Stimulated activated CD4-positive, alpha-beta T cell treated with anti-CD3 and anti-CD28 coated beads, Interleukin-12 subunit alpha, Interleukin-12 subunit beta, amount 100 ng/mL, for 24 hours (primary cell): ENCODE data around the gene SLCO4A1.

Experiments used
- DNase-seq, 2 experiments: peaks; one replicate each; pipeline ENCODE4 v3.0.0-alpha.2; 2020; ENCODE audit warnings: low read depth in 2 of 2

The SLCO4A1 gene

DNA sequence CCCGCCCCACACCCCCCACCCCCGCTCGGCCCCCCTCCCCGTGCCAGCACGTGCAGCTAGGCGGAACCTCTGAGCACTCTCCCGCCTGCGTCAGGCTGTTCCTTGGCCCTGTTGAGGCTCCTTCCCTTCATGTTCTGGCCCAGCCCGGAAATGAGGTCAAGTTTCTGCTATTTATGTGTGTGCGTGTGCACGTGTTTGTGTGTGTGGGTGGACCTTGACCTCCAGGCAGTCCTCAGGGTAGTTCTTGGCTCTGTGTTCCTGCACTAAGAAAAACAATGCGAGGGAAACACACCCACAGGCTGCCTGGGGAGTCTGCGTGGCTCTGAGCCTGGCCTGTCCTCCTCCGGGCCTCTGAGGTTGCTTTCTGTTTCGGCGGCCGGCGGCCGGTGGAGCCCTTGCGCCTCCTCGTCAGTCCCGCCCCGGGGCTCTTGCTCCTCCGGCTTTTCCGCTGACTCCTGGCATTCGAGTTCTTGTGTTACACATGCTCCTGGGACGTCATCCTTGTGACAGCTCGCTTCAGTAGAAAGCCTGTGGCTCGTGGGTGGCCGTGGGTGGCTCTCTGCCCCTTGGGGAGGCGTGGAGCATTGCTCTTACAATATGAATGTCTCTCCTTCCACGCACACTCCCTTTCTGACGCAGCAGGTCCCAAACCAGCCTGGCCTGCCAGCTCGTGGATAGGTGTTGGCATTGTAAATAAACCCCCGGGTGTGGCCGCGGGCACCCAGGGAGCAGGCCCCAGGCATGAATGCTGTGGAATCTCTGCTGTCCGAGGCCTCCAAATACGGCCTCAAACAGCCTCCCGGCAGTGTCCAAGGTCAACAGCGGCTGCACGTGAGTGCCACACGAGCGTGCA lies 10.0 kb downstream of the SLCO4A1 start:
- DNase-seq, result peak in 1 of 2 experiments; percentile 46

DNA sequence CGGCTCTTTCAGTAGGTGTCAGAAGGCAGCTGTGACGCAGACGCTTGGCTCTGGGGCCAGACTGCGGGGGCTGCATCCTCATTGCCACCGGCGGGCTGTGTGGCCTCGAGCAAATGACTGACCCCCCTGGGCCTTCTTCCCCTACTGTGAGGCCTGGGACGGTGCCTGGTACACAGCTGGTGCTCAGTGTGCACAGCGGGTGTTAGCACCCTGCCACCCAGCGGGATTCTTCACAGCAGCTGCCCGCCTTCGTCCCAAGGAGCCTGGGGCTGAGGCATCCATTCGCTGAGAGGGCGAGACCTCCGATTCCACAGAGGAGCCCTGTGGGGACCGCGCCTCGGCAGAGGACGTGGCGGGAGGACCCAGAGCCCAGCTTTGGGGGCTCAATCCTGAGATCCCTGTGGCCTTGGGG lies 10.6 kb downstream of the SLCO4A1 start:
- no peak for DNase-seq

DNA sequence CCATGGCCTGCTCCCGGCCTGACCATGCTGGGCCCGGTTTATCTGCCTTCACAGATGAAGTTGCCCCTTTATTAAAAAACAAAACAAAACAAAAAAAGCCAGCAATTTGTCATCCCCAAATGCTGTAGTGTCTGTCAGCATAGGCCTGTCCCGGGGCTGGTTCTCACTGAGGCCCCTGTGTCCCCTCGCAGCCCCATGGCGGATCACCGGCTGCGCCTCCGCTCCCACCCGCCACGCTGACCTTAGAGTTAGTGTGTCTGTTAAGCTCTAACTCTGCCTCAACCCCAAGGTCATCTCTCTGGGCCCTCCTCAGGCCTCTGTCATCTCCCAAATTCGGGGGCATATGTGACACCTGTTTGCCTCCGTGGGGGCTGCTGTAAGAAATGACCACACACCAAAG lies 11.1 kb downstream of the SLCO4A1 start:
- no peak for DNase-seq

DNA sequence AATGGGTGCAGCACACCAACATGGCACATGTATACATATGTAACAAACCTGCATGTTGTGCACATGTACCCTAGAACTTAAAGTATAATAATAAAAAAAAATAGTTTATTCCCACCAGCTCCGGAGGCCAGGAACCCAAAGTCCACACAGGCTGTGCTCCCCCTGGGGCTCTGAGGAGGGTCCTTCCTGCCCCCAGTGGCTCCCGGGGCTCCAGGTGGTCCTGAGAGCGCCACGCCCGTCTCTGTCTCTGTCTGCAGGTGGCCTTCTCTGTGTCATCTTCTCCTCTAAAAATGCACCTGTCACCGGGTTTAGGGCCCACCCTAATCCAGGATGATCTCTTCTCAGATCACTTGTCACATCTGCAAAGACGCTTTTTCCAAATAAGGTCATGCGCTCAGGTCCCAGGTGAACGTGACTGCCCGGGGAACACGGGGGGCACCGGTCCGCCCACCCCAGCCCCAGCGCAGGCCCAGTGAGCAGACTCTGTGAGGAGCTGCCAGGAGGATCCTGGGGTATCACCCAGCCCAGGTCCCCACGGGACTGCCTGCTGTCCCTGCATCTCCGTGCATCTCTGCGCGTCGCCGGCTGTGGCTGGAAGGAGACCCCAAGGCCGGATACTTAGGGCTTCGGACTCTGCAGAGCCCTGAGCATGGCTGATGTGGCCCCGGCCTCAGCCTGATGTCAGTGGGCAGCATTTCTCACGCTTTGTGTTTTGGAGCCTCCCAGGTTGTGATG lies 11.8 kb downstream of the SLCO4A1 start:
- no peak for DNase-seq

DNA sequence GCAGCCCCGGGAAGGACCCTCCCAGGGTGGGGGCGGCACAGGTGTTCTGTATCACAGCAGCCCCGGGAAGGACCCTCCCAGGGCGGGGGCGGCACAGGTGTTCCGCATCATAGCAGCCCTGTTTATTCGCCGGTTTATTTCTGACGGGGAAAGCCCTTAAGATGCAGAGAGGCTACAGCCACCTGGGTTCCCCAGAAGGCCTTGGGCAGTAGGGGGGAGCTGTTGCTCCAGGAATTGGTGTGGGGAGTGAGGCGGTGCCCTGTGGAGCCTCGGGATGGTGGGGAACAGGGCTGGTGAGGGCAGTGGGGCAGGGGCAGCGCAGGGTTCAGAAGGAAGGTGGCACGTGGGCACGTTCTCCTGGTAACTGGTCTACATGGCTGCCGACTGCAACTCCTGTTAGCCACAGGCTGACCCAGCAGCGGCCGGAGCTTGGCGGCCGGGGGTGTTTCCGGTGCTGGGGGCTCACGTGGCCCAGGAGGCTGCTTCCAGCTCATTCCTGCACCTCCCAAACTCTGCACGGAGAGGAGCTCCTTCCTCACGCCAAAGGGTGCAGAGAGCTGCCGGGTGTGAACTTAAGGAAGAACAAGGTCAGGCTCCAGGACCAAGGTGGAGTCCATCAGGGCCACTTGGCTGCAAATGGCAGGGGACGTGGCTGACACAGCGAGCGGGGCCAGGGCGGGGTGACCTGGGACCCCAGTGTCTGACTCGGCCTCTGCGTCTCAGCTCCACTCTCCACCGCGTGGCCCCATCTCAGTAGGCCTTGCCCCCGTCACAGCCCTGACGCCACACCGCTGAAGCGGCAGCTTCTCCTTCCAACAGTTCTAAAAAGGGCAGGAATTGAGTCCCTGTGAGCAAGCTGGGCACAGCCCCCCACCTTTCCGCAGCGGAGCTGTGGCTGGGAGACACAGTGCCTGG lies 13.2 kb downstream of the SLCO4A1 start:
- DNase-seq, result no peak

DNA sequence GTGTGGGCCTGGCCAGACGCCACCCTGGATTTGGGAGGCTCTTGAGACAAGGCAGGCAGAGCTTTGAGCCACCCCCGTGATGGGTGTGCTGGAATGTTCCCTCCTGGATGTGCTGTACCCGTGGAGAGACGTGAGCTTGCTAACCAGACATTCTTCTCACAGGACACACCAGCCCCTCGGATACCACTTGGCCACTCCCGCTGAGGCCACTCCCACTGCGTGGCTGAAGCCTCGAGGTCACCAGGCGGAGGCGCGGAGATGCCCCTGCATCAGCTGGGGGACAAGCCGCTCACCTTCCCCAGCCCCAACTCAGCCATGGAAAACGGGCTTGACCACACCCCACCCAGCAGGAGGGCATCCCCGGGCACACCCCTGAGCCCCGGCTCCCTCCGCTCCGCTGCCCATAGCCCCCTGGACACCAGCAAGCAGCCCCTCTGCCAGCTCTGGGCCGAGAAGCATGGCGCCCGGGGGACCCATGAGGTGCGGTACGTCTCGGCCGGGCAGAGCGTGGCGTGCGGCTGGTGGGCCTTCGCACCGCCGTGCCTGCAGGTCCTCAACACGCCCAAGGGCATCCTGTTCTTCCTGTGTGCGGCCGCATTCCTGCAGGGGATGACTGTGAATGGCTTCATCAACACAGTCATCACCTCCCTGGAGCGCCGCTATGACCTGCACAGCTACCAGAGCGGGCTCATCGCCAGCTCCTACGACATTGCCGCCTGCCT lies 14.1 kb downstream of the SLCO4A1 start:
- DNase-seq, result no peak

DNA sequence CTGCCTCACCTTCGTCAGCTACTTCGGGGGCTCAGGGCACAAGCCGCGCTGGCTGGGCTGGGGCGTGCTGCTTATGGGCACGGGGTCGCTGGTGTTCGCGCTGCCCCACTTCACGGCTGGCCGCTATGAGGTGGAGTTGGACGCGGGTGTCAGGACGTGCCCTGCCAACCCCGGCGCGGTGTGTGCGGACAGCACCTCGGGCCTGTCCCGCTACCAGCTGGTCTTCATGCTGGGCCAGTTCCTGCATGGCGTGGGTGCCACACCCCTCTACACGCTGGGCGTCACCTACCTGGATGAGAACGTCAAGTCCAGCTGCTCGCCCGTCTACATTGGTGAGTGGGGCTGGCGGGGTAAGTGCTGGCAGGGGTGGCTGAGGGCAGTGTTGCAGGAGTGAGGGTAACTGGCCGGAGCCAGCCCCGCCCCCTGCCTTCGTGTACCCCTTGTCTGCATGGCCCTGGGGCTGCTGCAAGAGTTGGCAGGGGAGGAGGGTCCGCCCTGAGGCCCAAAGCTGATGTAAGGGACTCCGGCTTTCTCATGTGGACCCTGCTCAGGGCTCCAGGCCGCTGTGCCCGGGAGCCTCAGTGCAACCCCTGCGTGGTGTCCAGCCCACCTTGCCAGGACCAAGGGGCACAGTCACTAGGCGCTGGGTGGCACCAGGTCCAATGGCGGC lies 14.8 kb downstream of the SLCO4A1 start:
- no peak for DNase-seq

DNA sequence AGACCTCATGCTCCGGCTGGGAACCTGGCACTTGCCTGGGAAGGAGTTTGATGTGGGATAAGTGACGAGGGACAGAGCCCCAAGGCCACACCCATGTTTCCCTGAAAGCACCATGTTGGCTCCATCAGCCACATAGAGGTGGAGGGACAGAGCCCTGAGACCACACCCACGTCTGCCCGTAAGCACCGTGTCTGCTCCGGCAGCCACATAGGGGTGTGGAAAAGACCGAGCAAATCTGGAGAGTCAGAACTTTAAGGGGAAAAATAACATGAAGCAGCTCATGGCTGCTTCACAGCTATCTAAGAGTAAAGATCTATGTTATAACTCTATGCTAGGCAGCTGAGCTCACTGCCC lies 15.3 kb downstream of the SLCO4A1 start:
- DNase-seq, result no peak

DNA sequence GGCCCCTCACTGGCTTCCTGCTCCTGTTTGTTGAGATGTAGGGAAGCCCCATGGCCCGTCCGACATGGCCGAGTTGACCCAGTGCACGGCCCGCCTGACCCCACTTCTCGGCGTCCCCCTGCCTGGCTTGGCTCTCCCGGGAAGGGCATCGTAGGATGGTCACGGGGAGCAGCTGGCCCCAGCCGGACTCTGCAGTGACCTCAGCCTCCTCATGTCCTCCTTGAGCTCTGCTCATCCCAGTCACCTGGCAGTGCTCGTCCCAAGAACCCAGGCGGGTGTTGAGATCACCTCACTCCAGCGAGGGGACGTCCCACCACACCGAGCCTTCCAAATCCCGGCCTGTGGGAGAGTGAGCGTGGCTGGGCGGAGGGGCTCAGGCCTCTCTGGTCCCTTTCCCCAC lies 15.7 kb downstream of the SLCO4A1 start:
- no peak for DNase-seq

DNA sequence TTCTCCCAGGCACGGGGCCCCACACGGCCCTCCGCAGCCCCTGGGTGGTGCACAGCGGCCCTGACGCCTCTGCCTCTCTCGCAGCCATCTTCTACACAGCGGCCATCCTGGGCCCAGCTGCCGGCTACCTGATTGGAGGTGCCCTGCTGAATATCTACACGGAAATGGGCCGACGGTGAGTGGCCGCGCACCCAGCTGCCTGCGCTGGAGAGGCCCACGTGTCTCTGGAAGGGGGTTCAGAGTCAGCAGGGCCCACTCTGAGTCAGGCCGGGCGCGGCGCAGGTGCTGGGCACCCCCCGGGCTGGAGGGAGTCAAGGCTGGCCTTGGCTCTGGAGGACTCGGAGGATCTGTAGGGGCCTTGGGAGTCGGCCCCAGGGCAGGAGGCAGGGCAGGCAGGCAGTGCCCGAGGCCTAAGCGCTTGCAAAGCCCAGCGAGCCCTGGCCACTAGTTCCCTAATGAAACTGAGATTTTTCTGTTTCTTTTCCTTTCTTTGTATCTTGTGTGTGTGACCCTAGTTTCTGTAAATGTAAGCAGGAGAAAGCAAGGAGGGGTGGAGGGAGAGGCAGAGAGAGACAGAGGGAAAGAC lies 16.4 kb downstream of the SLCO4A1 start:
- no peak for DNase-seq

DNA sequence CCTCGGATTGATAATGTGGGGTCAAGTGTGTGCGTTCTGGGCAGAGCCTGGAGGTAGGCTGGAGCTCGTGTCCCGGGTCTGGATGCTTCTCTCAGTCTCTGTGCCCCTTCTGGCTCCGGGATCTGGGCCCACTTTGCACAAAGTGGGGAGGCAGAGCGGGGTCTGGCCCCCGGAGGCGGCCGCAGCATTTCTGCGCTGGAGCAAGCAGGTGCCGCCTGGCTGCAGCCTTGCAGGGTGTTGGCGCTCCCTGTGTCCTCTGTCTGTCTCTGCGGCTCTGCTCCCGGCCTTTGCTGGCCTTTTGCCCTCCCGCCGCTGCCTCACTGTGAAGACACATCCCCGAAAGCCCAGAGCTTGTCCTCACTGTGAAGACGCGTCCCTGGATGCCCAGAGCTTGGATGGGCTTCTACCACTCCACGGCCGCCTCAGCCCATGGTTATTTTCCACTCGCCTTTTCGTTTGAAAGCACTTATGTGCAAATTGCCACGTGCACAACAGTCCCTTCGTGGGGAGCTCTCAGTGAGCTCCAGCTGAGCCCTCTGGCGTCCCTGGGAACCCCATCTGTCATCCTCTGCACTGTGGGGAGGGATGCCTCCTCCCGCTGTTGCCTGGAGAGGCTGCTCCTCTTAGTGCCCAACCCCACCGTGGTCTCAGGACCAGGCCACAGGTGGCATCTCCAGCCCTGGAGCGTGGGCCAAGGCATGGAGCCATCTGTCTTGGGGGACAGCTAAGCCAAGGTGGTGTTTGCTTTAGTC lies 17.4 kb downstream of the SLCO4A1 start:
- no peak for DNase-seq

DNA sequence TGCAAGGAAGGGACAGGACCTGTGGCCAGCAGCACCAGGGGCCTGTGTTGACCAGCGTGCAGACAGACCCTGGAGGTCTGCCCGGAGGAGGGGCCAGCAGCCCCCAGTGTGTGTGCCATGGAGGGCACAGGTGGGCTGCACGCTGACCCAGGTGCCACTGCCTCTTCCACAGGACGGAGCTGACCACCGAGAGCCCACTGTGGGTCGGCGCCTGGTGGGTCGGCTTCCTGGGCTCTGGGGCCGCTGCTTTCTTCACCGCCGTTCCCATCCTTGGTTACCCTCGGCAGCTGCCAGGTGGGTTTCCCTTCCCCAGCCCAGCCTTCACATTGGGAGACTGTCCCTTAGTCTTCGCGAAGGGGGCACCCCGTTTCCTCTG lies 17.9 kb downstream of the SLCO4A1 start:
- DNase-seq, result no peak

DNA sequence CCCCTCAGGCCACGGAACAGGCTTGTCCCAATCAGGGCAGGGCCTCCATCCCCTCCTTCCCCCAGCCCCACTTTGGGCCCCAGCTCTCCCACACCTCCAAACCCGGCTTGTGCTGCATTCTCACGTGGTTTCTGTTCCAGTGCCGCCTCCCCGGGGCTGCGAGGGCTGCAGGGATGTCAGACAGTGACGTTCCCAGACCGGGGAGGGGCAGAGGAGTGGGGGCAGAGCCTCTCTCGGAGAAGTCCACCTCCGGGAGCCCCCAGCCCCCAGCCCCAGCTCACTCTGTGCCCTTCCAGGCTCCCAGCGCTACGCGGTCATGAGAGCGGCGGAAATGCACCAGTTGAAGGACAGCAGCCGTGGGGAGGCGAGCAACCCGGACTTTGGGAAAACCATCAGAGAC lies 18.5 kb downstream of the SLCO4A1 start:
- no peak for DNase-seq

DNA sequence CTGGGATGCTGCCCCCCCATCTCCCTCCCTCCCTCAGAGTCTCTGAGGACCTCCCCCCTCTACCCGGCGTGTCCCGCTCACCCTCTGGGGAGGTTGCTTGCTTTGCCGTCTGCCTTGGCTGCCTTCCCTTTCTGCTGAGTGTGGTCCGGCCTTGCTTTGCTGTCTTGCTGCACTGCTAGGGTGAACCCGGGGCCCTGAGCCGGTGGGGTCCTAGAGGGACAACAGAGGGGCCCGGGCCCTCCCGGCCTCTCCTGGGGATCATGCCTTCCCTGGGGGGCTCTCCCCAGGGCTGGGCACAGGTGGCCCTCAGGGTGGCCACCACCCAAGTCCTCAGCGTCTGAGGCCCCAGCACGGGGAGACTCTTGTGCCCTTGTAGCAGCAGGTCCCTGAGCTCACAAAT lies 19.3 kb downstream of the SLCO4A1 start:
- DNase-seq, result no peak

DNA sequence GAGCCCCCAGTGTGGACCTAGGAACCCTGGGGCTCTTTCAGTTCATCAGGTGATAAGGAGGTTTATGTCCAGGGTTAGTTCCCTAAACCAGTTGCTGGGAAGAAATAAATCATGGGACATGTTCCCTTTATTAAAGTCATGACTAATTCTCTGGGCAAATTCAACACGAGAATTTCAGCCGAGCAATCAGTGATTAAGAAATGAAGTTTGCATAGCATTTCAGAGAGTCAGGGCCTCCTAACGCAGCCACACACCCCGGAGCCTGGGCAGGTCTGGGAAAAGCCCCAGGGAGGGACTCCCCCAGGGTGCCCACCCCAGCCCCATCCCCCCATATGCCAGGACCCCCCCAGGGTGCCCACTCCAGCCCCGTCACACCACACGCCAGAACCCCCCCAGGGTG lies 20.1 kb downstream of the SLCO4A1 start:
- DNase-seq, result no peak

DNA sequence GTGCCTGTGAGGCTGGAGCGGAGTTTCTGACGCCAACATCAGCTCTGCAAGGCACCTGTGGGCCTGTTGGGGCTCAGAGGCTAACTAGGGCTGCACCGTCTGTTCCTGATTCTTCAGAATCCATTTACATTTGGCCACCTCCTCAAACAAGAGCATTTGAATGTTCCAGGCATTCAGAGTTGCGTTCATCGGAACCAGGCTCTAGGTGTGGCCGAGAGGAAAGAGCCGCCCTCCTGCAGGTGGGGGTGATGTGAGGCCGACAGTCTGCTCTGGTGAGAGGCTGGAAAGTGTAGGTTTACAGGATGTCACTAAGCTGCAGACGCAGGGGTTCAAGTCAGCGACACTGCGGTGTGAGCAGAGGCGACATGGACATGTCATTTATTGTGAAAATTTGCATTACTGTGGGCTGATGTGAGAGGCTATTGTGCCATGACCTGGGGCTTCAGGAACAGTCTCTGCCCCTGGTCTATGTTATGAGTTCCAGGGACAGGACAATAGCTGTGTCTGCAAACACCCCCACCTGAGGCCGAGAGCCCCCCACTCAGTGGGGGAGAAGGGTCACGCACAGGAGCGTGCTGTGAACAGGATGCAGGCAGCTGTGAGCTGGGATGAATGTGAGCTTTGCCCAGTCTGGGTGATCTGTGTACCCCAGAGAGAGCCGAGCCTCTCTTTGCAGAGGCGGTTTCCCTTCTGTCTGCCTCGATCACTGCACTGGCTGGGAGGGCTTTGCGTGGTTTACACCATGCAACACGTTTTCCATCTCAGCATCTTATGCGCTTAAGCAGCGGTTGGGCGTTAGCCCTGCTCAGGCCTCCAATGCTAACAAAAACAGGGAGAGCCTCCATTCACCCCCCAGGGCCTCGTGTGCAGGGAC lies 21.1 kb downstream of the SLCO4A1 start:
- no peak for DNase-seq

DNA sequence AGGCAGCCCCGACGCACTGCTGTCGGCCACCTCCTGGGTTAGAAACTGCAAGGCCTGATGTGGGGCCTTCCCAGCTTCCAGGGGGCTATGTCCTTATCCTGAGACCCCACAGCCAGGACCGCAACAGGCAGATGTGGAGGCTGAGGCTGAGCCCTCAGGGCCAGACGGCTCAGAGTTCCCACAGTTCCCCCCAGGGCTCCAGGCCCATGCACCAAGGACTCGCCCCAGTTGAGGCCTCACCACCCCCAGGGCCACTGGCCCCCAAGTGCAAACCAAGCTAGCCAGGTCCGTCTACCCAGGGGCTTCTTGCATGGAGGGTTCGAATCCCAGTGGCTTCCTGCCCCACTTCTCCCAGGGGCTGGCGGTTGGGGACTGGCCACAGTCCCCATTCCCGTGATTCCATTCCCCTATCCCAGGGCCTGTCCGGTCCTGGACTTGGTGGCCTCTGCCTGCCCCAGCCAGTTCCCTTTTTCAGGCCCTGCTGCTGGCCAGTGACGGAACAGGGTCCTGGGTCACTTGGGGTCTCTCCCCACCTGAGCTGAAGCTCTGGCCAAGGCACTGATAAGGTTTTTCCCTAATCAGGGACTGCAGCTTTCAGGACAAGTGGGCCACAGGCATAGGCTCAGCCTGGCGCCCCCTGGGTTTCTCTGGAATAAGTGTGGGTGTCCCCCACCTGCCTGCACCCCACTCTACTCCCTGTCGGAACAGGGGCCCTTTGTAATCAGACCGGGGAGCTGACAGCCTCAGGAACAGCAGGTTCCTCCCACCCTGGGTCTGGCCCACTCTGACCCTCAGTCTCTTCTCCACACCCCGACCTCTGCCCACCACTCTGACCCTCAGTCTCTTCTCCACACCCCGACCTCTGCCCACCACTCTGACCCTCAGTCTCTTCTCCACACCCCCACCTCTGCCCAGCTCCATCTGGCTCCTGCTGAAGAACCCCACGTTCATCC lies 22.0 kb downstream of the SLCO4A1 start:
- DNase-seq, result no peak
